Ramos (cell line): ENCODE data around the gene POMP.
"Not testable (repeated sequence)": the region's sequence is repeated elsewhere in the genome, so short reads cannot be mapped to it uniquely, and the experiment has no call there.

ENCODE experiments used
- in situ Hi-C: fragments of 300-500 bp; cut with MboI; formaldehyde crosslinking; loops from one replicate; pipeline ENCODE4 v1.14.3; 2022; ENCODE audit warnings: low sequenced_read_pairs; ENCODE audit not compliant: unreplicated experiment

The POMP gene

DNA sequence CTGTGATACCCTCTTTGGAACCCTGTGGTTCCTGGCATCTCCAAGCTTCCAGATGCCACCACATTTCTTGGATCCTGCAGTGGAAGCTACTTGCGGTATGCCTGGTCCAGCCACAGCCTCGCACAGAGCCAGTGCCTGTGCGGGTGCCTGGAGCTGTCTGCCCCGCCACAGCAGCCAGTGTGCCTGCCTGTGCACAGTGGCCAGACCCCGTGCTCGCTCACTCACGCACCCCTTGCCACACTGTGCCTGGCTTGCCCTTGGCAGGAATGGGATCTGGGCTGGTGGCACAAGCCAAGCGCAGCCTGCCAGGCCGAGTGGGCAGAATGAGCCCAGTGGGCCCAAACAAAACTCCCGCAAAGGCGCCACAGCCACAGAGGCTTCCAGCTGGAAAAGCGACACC is 26.2 kb downstream of the POMP start:
- in situ Hi-C loops, result no loop called here

DNA sequence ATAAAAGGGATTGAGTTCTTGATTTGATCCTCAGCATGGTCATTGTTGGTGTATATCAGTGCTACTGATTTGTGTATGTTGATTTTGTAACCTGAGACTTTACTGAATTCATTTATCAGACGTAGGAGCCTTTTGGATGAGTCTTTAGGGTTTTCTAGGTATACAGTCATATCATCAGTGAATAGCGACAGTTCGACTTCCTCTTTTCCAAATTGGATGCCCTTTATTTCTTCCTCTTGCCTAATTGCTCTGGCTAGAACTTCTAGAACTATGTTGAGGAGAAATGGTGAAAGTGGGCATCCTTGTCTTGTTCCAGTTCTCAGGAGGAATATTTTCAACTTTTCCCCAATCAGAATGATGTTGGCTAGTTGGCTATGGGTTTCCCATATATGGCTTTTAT is 27.0 kb downstream of the POMP start:
- in situ Hi-C loops, result no loop called here

DNA sequence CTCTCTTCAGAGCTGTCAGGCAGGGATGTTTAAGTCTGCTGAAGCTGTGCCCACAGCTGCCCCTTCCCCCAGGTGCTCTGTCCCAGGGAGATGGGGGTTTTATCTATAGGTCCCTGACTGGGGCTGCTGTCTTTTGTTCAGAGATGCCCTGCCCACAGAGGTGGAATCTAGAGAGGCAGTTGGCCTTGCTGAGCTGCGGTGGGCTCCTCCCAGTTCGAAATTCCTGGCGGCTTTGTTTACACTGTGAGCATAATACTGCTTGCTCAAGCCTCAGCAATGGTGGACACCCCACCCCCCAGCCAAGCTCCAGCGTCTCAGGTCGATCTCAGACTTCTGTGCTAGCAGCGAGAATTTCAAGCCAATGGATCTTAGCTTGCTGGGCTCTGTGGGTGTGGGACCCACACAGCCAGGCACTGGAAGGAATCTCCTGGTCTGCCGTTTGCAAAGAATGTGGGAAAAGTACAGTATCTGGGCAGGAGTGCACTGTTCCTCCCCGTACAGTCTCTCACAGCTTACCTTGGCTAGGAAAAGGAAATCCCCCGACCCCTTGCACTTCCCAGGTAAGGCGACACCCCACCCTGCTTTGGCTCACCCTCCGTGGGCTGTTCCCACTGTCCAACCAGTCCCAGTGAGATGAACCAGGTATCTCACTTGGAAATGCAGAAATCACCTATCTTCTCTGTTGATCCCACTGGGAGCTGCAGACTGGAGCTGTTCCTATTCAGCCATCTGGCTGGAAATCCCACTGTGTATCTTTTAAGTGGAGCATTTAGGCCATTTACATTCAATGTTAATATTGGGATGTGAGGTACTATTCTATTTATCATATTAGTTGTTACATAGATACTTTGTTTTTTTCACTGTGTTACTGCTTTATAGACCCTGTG is 34.9 kb downstream of the POMP start:
- in situ Hi-C loops, result not testable (repeated sequence)

DNA sequence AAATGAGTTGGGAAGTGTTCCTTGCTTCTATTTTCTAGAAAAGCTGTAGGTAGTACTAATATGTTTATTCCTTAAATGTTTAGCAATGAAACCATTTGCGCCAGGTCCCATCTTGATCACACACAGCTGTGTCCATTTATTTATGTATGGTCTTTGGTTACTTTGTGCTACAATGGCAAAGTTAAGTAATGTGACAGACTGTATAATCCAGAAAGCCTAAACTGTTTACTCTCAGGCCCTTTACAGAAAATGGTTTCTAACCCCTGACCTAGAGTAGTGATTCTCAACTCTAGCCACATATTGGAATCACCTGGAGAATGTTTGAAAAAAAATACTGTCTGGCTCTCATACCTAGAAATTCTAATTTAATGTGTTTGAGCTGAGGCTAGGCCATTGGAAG is 38.5 kb downstream of the POMP start:
- in situ Hi-C loops, result no loop called here

DNA sequence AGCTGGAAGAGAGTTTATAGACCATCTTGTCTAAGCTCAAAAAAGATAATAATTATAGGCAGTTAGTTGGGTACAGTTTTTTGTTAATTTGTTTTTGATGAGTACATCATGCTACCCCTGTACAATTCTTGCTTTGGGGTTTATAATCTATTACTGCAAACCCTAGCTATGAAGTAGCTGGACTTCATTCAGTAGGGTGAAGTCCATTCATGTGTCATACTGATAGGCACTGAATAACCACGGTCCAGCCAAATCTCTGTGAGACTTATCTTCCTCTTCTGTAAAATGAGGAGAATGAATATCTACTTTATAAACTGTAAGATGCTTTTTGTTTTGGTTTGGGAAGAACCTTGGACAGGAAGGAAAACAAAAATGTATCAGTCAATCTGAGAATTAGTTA is 40.3 kb downstream of the POMP start:
- in situ Hi-C loops, result no loop called here

DNA sequence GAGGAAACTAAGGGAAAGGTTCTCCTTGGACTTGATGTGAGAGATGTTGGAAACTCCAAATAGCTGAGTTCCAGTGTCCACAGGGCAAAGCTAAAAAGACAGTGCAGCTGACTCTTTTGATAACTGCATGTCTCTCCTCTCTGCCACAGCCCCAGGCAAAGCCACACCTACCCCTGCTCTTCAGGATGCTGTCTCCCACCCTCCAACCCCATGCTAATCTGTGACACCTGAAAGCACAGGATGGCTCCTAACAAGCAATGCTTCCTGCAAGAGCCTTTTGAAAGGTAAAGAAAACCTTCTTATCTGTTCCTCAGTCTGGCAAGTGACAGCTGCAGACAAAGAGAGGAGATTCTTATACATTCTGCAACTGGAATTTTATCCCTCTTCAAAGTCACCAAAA is 45.4 kb downstream of the POMP start:
- in situ Hi-C loops, result no loop called here

DNA sequence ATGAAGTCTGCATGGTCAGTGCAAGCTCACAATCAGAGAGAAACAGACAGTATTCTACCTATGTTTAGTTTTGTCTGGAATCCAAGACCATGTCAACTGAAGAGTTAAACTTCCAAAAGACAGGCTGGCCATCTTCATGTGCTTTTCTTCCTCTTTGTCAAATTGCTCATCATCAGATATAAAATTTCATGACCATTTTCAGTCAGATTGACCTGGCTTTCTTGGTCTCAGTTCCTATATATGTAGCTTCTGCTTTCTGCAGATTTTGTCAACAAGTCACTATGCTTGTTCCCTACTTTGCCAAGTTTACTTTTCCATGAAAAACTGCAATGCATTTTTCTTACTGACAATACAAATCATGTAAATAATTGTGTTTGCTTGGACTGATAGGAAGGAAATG is 46.0 kb downstream of the POMP start:
- in situ Hi-C loops, result no loop called here

DNA sequence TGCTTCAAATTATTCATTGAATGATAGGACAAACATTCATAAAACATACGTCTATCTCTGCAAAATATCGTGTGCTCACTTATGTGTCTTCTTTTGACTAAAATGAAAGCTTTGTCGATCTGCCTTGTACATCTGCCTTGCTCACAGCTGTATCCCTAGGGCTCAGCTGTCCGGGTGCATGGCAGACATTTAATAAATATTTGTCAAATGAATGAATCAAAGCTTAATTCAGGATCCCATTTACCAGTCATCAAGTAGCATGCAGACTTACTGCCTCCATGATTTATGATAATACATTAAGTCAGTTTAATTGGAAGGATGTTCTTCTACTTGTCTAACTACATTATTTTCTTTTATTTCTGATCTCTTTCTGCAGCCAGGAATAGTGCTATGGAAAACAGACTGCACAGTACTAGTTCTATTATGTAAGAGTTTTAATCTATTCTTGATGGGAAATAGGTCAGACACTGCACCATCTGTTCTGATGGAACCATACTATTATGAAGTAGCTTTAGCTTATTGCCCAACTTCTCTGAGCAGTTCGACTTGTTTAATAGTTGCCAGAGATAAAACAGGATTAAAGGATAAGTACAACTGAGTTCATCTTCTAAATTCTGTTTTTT is 46.6 kb downstream of the POMP start:
- in situ Hi-C loops, result no loop called here

DNA sequence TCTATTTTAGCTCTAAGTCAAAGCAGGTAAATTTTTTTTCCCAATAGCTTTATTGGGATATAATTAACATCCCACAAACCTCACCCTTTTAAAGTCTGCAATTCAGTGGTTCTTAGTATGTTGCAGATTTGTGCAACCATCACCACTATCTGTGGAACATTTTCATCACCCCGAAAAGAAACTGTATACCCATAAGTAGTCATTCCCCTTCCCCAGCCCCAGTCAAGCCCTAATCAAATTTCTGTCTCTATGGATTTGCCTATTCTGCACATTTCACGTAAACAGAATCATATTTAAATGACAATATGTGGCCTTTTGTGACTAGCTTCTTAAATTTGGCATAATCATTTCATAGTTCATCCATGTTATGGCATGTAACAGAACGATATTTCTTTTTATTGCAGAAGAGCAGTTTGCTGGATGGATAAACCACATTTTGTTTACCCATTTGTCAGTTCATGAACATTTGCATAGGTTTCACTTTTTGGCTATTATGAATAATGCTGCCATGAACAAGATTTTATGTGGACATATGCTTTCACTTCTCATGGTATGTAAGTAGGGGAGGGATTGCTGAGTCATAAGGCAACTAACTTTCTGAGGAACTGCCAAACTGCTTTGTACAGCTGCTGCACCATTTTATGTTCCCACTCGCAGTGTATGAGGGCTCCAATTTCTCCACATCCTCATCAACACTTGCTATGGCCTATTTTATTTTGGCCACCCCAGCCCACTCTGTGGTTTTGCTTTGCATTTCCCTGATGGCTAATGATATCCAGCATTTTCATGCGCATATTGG is 48.9 kb downstream of the POMP start:
- in situ Hi-C loops, result no loop called here

DNA sequence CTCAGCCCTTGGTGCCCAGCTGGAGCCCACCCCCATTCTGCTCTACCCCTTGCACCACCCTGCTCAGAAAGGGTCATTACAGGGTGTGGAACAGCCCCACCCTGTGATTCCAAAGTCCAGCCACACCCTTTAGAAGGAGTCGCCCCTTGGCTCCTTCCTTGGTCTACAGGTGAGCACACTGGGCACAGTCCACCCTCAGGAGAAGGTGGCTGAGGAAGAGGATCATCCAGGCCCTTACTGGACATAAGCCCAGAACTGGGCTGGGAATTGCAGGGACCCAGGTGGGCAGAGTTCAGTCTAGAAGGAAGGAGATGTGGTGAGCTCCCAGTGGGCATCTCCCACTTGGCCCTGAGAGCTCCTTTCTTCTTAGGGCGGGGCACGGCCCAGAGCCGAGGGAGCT is 51.2 kb downstream of the POMP start:
- in situ Hi-C loops, result no loop called here

DNA sequence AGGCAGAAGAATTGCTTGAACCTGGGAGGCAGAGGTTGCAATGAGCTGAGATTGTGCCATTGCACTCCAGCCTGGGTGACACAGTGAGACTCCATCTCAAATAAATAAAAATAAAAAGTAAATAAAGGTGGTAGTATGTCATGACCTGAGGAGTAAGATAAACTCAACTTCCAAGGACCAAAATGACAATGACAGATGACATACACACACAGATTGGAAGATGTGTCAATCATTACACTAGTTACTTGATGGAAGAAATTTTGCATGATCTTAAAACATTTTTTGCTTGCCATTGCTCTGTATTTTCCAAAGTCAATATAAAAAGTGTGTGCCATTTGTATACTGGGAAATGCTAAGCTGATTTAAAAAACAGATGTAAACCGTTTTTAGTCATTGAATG is 55.7 kb downstream of the POMP start:
- in situ Hi-C loops, result no loop called here

DNA sequence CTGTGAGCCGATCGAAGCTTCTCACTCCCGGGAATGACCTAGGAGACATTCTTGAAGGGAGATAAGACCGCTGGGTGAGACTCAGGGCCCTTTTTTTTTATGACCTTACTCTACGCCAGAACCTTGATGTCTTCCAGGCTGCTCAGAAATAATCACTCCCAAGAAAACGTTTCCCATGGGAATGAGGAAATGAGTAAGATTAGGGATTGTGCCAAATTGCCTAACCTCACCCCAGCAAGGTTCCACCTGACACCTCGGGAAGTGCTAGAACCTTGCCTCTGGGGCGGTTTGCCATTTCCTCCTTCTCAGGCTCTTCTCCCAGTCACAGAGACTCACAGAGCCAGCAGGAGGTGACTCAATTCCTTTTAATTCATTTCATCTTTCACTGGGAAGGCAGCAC is 57.6 kb downstream of the POMP start:
- in situ Hi-C loops, result no loop called here

DNA sequence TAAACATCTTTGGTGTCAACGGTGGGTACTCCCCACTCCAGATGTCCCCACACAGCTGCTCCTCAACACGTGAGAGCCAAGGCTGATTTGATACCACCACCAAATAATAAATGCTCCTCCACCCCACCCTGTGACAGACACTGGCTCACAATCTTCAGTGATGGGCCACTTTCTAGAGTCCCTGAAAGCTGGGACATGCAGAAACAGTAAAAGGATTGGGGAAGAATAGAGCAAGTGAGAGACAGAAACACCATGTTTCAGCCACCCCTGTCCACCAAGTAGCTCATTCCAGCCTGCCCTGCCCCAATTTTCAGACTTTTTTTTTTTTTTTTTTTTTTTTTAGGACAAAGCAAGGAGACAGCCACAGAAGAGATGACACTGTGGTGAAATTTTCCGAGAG is 58.2 kb downstream of the POMP start:
- in situ Hi-C loops, result no loop called here

DNA sequence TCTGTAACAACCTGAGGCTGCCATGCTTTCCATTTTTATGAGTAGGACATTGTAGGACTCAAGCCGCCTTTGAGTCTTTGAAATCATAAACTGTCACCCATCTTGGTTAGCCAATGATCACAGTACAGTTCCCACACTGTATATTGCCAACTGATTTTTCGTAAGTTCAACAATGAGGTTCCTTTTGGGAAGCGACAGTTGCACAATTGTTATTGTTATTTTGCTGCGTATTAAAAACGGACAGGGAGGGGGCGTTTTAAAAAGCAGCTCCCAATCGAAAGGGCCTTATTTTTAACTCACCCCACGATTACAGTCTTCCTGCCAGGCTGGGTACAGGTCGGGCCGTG is 59.2 kb downstream of the POMP start:
- in situ Hi-C loops, result no loop called here

DNA sequence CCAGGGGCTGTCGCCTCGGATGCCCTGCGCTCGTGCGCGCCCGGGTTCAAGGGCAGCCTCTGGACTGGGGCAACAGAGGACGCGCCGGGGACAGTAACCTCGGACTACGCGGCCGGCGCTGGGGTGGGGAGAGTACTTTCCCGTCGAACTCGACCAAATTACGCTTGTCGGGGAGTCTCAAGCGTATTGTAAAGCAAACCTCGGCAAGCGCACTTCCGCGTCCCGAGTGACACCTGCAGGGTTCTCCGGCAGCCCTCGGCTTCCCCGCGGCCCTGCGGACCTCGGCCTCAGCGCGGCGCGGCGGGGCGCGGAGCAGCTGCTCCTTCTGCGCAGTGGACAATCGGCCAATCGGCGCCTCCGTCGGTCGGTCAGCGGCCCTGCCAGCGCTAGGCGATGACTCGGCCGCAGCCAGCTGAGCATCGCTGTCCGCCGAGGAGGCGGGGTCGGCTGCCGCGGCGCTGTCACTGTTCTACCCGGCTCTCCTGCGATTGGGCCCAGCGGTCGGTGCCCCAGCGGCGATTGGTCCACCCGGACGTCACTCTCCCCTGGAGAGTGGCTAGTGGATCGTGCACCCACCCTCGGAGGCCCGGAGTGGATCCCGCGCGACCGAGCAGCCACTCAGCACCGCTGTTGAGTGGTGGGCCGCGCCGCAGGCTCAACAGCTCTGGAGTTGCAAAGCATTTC is 59.8 kb downstream of the POMP start, which contains the start of gene SLC46A3:
TSS of gene SLC46A3 (minus strand) at position 428 of the 684 bp plus-strand sequence. CDS start 972 bp downstream, outside the sequence.
- in situ Hi-C loops, result no loop called here

DNA sequence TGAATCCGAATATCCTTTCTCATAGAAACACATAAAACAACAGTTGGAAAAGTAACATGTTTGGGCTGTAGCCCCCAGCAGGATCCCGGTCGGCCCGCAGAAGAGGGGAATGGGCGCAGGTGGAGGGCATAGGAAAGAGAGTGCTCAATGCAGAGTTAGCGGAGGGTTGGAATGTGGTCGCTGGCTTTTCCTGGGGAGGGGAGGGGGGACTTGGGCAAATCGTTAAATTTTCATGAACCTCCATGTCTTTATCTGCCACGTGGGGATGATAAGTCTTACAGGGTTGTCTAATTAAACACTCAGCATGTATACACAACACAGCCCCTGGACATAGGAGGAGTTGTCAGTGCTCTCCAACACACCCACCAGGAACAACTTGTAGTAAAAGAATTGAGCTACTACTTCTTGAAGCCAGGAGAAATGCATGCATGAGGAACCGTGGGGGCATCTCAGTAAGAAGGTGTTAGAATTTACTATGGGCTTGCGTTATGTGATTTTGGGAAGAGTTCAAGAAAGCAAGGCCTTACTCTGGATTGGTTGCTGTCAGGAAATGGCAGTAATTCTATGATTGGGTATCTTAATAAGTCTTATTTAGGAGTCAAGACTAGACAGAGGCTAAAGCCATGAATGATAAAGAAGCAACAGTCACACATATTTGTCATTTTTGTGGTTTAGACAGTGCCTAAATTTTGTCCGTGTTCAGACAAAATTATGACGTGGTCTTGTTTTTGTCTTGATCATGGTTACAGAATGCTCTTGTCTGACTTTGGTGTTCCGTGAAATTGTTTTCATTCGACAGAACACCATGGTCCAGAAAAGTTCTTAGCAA is 60.5 kb downstream of the POMP start:
- in situ Hi-C loops, result no loop called here

DNA sequence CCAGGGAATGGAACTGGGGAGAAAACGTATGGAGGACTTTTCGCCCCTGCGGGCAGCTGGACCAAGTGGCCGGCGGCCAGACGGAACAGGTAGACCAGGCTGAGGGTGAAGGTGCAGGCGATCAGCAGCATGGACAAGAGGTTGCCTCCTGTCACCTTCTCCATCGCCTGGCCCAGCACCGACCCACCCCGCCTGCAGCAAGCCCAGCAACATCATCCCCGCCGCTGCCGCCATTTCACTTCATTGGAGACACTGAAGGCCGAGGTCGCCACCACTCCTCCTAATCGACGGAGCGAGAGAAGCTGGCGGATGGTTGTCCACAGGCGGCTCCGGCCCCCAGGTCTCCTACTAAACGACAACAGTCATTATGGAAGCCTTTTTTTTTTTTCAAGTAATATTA is 64.9 kb downstream of the POMP start:
- in situ Hi-C loops, result no loop called here

DNA sequence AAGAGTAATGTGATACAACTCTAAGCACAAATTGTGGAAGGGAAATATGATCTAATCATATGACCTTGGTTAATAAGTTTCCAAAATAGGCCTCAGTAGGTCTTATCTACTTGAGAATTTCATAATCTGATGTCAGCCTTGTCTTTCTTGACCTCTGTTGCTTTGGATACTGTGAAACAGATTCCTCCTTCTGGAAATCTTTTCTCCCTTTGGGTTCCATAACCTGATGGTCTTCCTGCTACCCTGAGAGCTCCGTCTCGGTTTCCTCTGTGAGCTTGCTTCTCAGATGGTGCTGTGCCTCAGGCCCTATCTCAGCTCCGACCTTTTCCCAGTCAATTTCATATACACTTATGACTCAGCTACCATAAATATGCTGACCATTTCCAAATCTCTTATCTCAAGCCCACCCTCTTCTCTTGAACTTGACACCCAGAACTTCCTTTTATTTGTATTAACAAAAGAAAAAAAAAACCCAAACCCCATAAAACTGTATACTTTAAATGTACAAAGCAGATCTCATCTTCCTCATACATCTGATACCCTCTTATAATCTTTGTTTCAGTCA is 66.2 kb downstream of the POMP start:
- in situ Hi-C loops, result no loop called here
